ENCODE measurements around the gene SLC41A2.

The SLC41A2 gene

DNA sequence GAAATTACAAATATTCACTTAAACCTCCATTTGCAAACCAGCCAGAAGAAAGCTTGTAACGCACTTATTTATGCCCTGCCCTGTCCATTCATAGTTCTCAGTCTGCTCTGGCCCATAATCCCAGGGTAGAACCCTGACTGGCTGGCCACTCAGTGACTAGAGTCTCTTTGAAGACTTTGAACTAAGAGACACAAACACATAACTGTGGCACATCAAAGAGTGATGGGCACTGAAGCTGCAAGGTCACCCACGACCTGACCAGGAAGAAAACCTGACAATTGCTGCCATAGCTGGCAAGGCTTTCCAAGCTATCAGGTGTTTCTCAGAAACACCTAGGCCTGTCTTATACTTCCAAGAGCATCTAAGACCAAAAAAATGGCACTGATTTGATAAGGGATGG, 28.7 kb downstream of the SLC41A2 start:
- no peak for DNase-seq

DNA sequence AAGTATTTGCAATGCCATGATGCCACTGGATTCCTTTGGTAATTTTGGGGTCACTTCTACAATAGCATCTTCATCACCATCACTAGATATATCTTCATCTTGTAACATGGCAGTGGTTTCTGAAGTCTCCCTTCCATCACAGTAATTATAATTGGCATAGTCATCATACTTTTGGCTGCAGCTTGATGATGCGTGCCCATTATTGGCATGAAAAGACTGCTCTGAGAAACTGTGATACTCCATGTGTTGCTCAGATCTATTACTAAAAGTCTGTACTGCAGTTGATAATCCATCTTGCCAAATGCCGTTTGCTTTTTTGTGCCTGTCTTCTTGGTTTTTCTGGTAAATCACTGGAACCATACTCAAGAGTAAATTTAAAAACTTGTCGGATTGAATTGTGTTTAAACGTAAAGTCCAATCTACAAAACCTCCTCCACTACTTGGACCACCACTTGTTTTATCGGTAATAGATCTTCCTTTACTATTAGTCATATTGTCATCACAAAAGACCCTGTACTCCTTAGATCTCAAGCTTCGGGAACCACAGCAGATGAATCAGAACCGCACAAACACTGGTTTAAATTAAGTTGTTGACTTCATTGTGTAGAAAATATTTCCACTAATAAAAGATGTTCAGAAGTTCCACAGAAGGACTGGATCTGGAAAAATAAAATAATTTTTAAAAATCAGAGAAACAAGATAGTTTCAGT, 29.9 kb downstream of the SLC41A2 start:
- DNase-seq, result no peak

DNA sequence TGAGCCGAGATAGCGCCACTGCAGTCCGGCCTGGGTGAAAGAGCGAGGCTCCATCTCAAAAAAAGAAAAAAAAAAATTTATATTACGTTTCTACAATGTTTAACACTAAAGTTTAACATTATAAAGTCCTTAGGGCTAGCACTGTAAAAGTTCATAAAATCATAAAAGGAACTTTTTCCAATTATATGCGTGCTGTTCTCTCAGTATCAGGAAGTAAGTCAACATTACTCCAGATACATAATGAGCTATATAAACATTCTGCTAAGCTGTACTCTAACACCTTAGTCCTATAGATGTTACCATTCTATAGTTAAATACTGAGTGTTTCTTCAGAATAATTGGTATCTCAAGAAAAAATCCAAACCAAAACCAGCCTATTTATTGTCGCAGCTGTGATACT, 32.6 kb downstream of the SLC41A2 start:
- DNase-seq, result no peak

DNA sequence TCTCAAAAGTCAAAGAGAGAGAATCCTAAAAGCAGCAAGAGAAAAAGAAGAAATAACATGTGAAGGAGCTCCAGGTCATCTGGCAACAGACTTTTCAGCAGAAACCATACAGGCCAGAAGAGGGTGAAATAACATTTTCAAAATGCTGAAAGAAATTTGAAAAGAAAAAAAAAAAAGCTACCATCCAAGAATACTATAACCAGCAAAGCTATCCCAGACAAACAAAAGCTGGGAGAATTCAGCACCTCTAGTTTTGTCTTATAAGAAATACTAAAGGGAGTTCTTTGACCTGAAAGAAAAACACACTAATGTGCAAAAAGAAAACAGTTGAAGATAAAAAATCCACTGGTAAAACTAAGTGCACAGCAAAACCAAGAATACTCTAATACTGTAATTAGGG, 36.8 kb downstream of the SLC41A2 start:
- no peak for DNase-seq

DNA sequence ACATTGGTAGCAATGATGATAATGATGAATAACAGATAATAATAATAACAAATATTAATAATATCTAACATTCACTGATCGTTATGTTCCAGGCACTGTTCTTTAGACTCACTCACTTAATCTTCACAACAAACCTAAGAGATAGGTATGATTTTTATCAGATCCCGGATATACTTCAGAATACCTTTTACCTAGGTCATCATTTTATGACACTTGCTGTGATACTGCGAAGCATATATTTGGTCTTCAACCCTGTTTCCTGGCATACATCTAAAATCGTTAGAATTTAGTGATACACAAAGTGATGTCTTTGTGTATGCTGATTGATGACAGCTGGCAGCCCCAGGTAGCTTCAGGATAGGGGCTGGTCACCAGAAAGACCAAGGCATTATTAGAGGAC, 46.1 kb downstream of the SLC41A2 start:
- no peak for DNase-seq

DNA sequence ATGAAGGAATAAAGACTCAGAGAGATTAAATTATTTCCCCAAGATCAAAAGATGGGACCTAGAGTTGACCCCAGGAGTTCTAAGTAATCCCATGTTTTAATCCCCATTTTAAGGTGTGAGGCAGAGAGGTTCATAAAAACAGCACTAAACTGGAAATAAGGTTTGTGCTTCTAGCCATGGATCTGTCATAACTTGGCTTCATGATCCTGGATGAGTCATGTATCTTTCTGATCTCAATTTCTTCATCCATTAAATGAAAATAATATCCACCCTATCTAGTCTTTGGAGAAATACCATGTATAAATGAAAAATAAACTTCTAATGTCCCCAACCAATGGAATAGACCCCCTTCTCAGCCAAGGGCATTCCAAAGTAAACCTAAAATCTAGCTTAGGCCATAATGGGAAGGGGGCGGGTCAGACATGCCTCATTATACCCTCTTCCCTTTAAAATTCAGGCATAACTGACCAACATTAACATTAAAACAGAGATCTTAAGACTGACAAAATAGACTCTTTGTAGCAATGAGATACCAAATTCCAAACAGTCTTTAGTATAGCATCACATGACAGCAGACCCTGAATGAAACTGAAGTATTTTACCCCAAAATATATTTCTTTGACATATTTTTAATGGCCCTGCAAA, 47.8 kb downstream of the SLC41A2 start:
- no peak for DNase-seq

DNA sequence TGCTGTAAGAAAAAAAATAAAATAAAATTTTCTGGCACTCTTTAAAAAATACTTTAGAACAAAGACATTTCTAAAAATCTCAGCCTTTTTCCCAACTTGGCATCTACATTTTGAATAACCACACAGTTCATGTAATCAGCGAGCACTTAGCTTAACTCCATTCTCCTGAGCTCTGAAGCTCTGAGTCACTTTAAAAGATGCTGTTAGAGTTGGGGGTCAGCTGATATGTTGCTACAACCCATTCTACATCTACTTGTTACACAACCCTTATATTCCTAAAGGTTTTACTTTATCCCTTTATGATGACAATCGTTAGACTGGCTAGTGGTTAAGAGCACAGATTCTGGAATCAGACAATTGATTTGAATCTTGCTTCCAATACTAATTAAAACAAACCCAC, 48.3 kb downstream of the SLC41A2 start:
- DNase-seq, result no peak

Measured in activated CD4-positive, alpha-beta T cell treated with anti-CD3 and anti-CD28 coated beads, Interleukin-2, Interleukin-6, amounts not matched to agents 100 ng/mL and 50 ng/mL, durations not matched to agents 16 hours and 8 hours (primary cell).